ENCODE data around the gene SYTL4. TPM values are rescaled to one million over a fixed set of nuclear protein-coding genes. Genes with fewer than 3 reads are reported as not detected.

SYTL4 gene
- total RNA-seq, 1 experiment from 2014 or later = 23.4 TPM

DNA sequence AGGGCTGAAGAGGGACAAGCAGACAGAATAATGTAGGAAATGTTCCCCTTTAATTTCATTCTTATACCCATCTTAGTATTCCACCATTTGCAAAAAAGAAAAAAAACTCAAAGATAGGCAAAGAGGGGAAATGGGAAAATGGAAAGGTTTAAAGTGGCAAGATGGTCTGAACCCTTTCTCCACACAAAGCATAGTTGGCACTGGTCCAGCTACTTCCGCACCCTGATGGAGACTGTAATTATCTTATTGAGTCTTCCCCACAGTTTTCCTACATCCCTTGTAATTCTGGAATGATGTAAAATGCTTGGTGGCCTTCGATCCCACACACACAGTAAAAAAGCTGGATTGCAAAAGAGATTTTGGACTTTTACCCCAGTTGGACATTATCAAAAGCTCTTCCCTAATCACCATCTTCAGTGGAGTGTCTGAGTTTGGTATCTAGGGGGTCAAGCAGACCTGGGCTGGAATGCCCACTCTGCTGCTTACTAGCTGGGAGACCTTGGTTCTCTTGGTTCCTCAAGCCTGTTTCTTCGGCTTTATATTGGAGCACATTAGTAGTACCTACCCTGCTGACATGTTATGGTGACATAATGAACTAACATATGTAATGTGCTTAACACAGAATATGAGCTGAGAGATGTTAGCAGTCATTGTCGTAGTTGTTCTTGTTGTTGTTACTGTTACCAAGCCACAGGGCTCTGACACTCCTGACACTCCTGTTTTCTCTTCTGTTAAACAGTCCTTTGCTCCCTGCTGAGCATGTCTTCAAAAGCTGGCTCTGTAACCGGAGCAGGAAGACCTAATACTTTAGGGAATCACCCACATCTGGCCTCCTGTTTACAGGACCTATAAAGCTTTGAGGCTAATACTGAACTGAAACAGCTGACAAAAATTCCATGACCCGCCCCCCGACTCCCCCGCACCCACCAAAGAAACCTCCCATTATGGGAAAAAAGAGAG, 83.2 kb downstream of the SYTL4 start:
- Histone ChIP-seq H3K36me3 (ENCODE audit: low read depth) (peaks cover 37% of the 10 kb centered on the region), H3K27ac (peak overlapping the region; percentile 94), H3K27me3 (ENCODE audit: insufficient read depth, low read depth) (no peaks in the 10 kb centered on the region), H3F3A (ENCODE audit: insufficient read depth, low read depth) (peaks cover 62% of the 10 kb centered on the region), H4K20me1 (ENCODE audit: insufficient read depth) (no peaks in the 10 kb centered on the region; the same call in 1 of the 2 replicates), H3K4me2 (peak overlapping the region; percentile 88), H2AFZ (no peak overlapping the region), H3K4me3 (peak overlapping the region; percentile 97; the same call in 1 of the 2 replicates), H3K4me1 (replicated peaks; ENCODE audit: insufficient read depth) (peaks cover 60% of the 10 kb centered on the region), H3K79me2 (ENCODE audit: low read depth) (peaks cover 38% of the 10 kb centered on the region), H3K9me2 (ENCODE audit: insufficient read depth) (no peaks in the 10 kb centered on the region), H3K9me3 (ENCODE audit: insufficient read depth, low read depth) (no peaks in the 10 kb centered on the region)
- TF ChIP-seq EZH2 (IDR thresholded peaks at IDR 0.05; ENCODE audit: low read depth) = no peak
- TF ChIP-seq, protein P1, sequence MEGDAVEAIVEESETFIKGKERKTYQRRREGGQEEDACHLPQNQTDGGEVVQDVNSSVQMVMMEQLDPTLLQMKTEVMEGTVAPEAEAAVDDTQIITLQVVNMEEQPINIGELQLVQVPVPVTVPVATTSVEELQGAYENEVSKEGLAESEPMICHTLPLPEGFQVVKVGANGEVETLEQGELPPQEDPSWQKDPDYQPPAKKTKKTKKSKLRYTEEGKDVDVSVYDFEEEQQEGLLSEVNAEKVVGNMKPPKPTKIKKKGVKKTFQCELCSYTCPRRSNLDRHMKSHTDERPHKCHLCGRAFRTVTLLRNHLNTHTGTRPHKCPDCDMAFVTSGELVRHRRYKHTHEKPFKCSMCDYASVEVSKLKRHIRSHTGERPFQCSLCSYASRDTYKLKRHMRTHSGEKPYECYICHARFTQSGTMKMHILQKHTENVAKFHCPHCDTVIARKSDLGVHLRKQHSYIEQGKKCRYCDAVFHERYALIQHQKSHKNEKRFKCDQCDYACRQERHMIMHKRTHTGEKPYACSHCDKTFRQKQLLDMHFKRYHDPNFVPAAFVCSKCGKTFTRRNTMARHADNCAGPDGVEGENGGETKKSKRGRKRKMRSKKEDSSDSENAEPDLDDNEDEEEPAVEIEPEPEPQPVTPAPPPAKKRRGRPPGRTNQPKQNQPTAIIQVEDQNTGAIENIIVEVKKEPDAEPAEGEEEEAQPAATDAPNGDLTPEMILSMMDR (conservative IDR thresholded peaks at IDR 0.05) = no peak
- POLR2A ChIA-PET (ENCODE audit: unreplicated experiment) = interaction anchor here (0.5 to 1.1 kb wide), 4 partner anchors 13 to 280 kb away, joined by 3 to 9 read pairs (median 6); partner anchors contain the start of gene XKRX
- intact Hi-C loops (cut with micrococcal nuclease; ENCODE audit: unreplicated experiment) = loop anchor here (5.0 kb wide), 1 partner anchor 759 kb away; the partner anchor contains the start of genes GLA and HNRNPH2
- peak in 1 of 2 experiments; percentile 70 for DNase-seq
- BruUV-seq (replicated peaks) = no TSS peak
- CTCF ChIA-PET = interaction anchor here (0.9 kb wide), 1 partner anchor 34 kb away, joined by 3 read pairs; no protein-coding TSS in a partner anchor

DNA sequence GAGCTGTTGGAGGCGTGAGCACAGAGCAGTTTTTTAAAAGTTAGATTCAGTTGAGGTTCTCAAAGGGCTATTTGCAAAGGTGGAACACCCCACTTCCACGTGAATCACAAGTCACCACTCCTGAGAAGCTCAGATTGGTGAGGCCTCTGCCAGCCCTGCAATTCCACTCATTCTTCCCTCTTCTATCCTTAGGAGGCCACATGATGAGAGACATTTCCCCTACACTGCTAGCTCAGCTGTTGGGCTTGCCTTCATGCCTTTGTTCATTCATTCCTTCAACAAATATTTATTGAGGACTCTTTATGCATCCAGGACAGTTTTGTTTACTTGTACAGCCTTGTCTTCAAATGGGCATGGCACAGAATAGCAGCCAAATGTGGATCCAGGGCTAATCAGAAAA, 84.2 kb downstream of the SYTL4 start:
- ChIA-PET CTCF (no interaction called here), POLR2A (ENCODE audit: unreplicated experiment) (interaction anchor here (0.6 kb wide), 1 partner anchor 164 kb away, joined by 3 read pairs; no protein-coding TSS in a partner anchor)
- H3K9me3 ChIP-seq (ENCODE audit: insufficient read depth, low read depth) = no peaks in the 10 kb centered on the region
- no peaks in the 10 kb centered on the region for H4K20me1 ChIP-seq (ENCODE audit: insufficient read depth)
- DNase-seq = no peak
- H3K27me3 ChIP-seq (ENCODE audit: insufficient read depth, low read depth) = no peaks in the 10 kb centered on the region
- H3F3A ChIP-seq (ENCODE audit: insufficient read depth, low read depth) = peaks cover 72% of the 10 kb centered on the region
- peak overlapping the region; percentile 94 for H3K27ac ChIP-seq
- intact Hi-C loops (cut with micrococcal nuclease; ENCODE audit: unreplicated experiment) = loop anchor here (5.0 kb wide), 1 partner anchor 760 kb away; the partner anchor contains the start of genes GLA and HNRNPH2
- TF ChIP-seq, protein P1 (conservative IDR thresholded peaks at IDR 0.05) = no peak
- no peak for TF ChIP-seq EZH2 (IDR thresholded peaks at IDR 0.05; ENCODE audit: low read depth)
- no peak overlapping the region for H2AFZ ChIP-seq
- H3K9me2 ChIP-seq (ENCODE audit: insufficient read depth) = no peaks in the 10 kb centered on the region
- BruUV-seq (replicated peaks) = no TSS peak
- H3K36me3 ChIP-seq (ENCODE audit: low read depth) = peaks cover 32% of the 10 kb centered on the region
- H3K4me1 ChIP-seq (replicated peaks; ENCODE audit: insufficient read depth) = peaks cover 70% of the 10 kb centered on the region
- H3K79me2 ChIP-seq (ENCODE audit: low read depth) = peaks cover 38% of the 10 kb centered on the region
- peak overlapping the region; percentile 97; the same call in 1 of the 2 replicates for H3K4me3 ChIP-seq
- peak overlapping the region; percentile 88 for H3K4me2 ChIP-seq

DNA sequence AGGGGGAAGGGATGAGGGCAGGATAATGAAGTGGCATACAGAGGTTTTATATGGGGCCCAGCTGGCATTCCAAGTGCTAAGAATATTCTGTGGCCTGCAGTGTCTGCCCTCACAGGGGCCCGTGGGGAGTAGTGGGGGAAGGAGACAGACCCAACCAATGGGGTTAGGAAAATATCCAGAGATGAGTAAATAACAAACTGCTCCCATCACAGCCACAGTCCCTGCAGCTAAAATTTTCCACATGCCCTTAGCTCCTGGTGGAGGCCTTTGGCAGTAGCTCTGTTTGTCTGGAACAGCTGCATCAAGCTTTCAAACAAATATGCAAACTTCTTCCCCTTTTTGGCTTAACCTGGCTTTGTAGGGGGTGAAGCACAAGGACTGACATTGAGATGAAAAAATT, 84.8 kb downstream of the SYTL4 start:
- no TSS peak for BruUV-seq (replicated peaks)
- no peak for DNase-seq
- no peaks in the 10 kb centered on the region for H3K9me2 ChIP-seq (ENCODE audit: insufficient read depth)
- no peaks in the 10 kb centered on the region for H3K9me3 ChIP-seq (ENCODE audit: insufficient read depth, low read depth)
- intact Hi-C loops (cut with micrococcal nuclease; ENCODE audit: unreplicated experiment) = loop anchor here (5.0 kb wide), 1 partner anchor 760 kb away; the partner anchor contains the start of genes GLA and HNRNPH2
- peaks cover 77% of the 10 kb centered on the region for H3K4me1 ChIP-seq (replicated peaks; ENCODE audit: insufficient read depth)
- peaks cover 77% of the 10 kb centered on the region for H3F3A ChIP-seq (ENCODE audit: insufficient read depth, low read depth)
- peaks cover 38% of the 10 kb centered on the region for H3K79me2 ChIP-seq (ENCODE audit: low read depth)
- TF ChIP-seq, protein P1 (conservative IDR thresholded peaks at IDR 0.05) = no peak
- ChIA-PET CTCF (interaction anchor here (0.9 kb wide), 1 partner anchor 10 kb away, joined by 4 read pairs; the partner anchor contains the start of gene TSPAN6), POLR2A (ENCODE audit: unreplicated experiment) (no interaction called here)
- H3K4me2 ChIP-seq = peak overlapping the region; percentile 88
- H2AFZ ChIP-seq = no peak overlapping the region
- no peaks in the 10 kb centered on the region for H4K20me1 ChIP-seq (ENCODE audit: insufficient read depth)
- H3K4me3 ChIP-seq = peak overlapping the region; percentile 97; the same call in 1 of the 2 replicates
- H3K27me3 ChIP-seq (ENCODE audit: insufficient read depth, low read depth) = no peaks in the 10 kb centered on the region
- peaks cover 29% of the 10 kb centered on the region for H3K36me3 ChIP-seq (ENCODE audit: low read depth)
- peak overlapping the region; percentile 94 for H3K27ac ChIP-seq
